TTC549 (cell line): ENCODE measurements around the gene PDZRN3.

Source experiments
- FAIRE-seq: peaks from 2 replicates; lab custom pipeline; 2012; peaks lifted over from hg19 to GRCh38; lab: Jason Lieb, UNC

Gene PDZRN3

GRCh38 chr3:73555076-73555475, 69.7 kb downstream of the PDZRN3 start:
- FAIRE-seq = no peak

DNA sequence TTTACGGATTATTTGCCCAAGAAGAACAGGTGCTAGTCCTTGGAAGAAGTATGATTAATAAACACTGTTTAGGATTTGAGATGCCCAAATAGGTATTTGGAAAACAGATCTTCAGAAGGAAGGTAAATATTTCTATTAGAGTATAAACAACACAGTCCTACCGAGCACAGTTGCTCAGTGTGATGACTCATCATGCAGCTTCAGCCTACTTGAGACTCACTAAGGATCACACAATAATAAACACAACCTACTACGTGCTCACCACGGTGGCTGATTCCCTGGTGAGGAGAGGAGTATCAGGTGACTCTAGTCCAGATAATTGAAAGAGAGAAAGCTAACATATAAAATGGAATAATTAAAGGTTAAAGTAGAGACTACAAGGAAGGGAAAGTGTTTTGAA, 72.0 kb downstream of the PDZRN3 start:
- FAIRE-seq = no peak

DNA sequence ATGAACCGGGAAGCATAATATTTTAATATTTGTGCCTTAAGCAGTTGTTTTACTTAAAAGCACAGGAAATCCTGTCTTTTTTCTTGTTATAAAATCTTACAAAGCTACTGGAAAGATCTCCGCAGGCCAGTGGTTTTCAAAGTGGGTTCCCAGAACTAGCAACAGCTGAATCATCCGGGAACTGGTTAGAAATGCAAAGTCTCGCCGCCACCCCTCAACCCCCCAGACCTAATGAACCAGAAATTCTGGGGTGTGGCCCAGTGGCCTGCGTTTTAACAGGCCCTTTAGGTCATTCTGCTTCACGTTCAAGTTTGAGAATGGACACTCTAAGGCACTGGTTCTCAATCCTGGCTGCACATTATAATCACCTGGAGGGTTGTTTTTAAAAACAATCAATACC, 74.7 kb downstream of the PDZRN3 start:
- FAIRE-seq = no peak

- FAIRE-seq = no peak
Measured at GRCh38 chr3:73549051-73549600, 75.6 kb downstream of the PDZRN3 start.

- FAIRE-seq = no peak
Measured at GRCh38 chr3:73548436-73548835, 76.3 kb downstream of the PDZRN3 start.

GRCh38 chr3:73547427-73548248, 77.1 kb downstream of the PDZRN3 start:
- FAIRE-seq = no peak

GRCh38 chr3:73546961-73547360, 77.8 kb downstream of the PDZRN3 start:
- no peak for FAIRE-seq

DNA sequence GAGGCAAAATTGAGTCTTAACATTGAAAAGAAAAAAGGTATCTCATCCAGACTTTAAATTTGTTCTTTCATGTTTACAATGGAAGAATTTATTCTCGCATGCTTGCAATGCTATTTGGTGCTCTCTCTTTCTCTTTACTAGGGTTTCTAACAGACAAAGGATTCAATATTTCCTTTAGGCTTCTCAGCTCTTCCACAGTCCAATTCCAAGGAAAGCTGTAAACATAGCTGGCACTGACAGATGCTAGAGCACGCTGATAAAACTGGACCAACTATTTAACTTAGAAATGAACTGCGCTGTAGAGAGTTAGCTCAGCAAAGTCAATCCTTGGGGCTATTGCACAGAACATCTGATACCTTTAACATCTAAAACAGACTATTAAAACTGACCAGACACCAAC, 81.3 kb downstream of the PDZRN3 start:
- no peak for FAIRE-seq

DNA sequence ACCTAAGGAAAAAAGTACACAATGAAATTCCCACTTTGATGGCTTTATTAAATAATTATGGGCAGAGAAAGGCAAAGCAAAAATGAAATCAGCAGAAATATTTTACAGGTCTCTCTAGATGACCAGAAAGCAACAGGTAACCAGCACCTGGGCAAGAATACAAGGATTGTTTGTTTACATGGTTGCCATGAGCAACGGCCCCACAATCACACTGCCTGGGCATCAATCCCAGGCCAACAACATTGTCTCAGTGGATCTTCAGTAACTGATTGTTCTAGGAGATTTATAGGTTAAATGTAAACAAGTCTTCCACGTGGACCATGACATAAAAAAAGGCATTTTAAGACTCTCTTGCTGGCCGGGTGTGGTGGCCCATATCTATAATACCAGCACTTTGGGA, 82.6 kb downstream of the PDZRN3 start:
- FAIRE-seq = no peak

DNA sequence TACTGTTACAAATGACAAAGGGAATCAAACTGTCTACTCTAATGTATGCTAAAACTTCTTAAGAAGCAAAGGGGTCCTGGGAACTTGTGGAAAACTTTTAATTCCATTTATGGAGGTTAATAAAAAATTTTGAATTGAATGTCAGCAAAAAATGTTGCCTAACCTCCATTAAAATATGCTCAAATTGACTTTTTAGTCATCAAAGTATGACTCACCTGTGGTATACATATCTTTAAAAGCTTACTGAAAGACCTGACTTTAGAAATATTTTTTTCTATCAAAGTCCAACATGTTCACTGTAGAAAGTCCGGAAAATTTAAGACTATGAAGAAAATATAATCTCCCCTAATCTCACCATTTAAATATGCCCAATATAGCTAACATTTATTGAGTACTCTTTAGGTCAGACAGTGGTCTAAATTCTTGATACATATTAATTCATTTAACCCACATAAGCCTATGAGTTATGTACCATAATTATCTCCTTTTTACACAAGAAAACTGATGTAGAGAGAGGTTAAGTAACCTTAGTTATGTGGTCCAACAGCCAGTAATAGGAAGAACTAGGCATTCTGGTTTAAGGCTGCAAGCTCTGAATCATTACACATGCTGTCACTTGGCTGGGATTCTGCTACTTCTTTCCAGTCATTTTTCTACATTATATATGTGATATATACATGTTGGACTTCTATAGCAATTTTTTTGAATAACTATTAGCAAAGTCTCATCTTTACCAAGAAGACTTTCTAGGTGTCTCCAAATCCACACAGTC, 83.6 kb downstream of the PDZRN3 start:
- no peak for FAIRE-seq

DNA sequence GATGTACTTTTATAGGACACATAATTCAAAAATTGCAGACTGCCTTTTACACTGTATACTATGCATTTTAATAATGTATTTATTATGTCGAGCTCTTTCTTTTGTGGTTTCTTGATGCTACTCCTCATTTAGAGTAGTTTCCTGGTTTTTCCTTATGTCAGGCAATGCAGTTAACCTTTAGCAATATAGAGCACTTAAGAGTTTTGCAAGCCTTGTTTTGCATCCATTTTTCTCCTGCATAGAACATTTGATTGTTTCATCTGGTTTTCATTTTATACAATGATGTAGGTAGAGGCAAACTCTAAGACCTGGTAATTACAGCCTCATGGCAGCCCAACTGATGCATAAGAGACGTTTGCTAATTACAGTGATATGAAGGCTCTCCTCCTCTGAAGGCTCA, 86.3 kb downstream of the PDZRN3 start:
- no peak for FAIRE-seq

DNA sequence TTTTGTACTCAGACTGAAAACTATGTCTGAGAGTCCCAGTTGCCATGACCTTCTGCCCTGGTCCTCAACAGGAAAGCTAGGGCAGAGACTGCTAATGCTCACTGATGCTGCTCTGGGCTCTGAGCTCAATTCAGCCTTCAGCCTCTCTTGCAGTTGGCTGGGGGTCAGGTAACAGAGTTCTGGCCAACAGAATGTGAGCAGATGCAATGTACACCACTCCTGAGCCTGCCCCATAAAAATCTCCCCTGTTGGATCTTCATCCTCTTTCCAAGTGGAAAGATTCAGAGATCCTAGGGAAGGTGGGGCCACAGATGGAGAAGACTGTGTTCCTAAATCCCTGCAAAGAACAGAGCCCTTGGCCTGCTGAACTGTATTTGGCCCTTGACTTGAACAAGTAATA, 87.8 kb downstream of the PDZRN3 start:
- no peak for FAIRE-seq

DNA sequence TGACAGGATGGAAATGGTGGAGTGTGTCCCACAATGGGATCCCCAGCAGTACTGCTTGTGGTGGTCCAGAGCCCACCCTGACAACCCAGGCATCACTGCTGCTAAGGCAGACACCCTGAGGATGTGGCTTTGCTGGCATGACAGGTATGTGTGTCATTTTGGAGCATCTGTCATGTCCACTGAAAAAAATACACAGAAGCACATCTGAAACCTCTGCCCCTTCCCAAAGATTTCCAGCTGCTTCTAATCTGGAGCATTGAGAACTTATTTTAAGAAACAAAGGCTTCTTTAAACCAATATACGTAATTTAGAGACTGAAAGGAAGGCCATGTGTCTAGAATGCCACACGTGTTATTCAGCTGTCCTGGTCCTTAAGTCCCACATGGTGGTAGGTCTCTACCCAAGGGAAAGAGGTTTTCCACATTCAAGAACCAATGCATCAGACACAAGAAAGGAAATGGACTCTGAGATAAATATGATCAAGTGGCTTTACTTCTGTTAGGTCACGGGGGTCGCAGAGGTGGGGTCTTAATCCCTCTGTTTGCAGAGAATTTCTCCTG, 88.3 kb downstream of the PDZRN3 start:
- FAIRE-seq = no peak

DNA sequence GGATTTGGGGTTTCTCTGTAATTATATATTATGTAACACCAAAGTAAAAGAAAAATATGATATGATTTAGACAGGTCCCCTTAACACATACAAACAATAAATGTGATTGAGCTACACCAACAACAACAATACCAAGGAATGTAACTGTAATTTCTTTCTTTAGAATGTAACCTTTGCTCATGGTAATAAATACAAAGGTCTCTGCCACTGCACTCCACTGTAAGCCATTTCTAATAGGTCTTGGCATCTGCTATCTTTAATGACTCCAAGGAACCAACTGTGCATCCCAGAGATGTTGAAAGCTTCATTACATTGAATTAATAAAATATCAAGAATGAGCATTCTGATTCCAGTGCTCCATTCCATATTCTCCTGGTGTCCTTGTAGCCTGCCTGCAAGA, 88.8 kb downstream of the PDZRN3 start:
- no peak for FAIRE-seq

GRCh38 chr3:73535137-73535536, 89.6 kb downstream of the PDZRN3 start:
- no peak for FAIRE-seq

DNA sequence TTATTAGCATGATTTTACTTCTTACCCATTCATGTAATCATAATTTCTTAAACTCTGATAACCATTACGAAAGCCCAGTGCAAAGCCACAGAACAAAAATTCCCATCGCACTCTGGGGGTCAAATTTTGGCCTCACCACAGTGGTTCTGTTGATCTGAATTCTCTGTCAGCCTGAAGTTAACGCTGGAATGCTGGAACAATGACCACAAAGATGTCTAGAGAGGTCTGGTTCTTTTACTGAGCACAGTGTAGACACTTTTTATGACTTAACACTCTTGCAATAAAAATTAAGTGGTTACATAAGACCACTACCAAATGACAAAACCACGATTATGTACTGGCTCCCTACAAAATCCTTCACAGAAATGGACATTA, 94.7 kb downstream of the PDZRN3 start:
- no peak for FAIRE-seq

DNA sequence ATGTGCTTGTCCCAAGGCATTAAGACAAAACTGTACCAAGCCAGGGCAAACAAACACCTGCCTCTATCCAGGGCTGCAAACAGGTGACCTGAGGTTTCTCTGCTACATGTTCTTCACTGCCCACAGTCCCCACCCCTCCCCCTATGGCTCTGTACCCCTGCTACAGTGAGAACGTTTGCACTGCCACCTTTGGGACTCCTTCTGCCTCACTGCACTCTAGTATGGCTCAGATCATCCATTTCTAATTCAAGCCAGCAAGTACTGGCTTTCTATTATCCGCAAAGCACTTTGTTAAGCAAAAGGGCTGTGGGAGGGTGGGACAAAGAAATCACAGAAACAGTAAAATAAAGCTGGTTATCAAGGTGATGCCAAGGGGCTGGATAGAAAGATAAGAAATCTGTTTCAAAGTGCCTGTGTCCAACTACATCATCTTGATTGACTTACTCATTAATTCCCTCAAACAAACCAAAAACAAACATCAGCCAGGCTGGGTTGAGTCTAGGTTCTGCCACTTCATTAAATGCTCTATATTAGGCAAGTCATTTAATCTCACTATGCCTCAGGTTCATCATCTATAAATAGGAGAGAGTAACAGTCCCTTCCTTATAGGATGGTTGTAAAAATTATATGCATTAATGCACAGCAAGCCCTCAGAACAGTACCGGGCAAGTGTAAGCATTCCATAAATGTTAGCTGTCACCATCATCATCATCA, 95.3 kb downstream of the PDZRN3 start:
- no peak for FAIRE-seq

GRCh38 chr3:73525591-73525990, 99.2 kb downstream of the PDZRN3 start:
- FAIRE-seq = no peak

DNA sequence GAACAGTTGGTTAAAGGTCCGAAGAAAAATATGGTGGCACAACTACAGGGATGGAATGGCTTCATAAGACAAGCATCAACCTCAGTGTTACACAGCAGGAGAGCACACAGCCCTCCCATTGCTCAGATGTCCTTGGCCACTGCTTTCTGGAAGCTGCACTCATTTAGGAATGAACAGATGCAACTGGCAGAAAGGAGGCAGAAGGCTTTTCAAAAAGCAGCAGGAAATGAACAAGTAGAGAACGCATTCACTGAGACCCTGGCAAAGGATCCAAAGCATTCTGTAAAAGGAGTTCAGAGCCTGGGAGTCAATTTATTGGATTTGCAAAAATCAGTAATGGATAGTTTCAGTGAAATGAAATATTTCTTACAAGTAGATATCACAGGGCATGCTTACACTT, 101.1 kb downstream of the PDZRN3 start:
- FAIRE-seq = no peak

DNA sequence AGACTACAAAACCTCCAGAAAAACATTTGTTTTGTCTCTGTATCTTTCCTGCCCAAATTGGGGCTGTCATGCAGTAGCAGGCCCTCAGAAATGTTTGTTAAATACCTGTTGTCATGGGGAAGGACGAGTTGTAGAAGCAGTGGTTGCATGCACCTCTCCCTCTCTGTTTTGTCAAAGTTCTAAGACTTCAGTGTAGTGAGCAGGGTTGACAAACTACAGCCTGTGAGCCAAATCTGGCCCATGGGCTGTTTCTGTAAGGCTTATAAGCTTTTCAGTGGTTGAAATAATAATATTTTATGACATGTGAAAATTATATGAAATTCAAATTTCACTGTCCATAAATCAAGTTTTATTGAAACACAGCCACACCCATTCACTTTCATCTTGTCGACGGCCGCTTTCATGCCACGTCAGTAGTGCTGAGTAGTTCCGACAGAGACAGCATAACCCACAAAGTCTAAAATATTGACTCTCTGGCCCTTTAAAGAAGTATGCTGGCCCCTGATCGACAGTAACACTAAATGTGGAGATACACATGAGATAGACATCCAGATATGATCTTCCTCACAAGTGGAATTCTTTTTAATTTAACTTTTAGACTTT, 102.9 kb downstream of the PDZRN3 start:
- FAIRE-seq = no peak

DNA sequence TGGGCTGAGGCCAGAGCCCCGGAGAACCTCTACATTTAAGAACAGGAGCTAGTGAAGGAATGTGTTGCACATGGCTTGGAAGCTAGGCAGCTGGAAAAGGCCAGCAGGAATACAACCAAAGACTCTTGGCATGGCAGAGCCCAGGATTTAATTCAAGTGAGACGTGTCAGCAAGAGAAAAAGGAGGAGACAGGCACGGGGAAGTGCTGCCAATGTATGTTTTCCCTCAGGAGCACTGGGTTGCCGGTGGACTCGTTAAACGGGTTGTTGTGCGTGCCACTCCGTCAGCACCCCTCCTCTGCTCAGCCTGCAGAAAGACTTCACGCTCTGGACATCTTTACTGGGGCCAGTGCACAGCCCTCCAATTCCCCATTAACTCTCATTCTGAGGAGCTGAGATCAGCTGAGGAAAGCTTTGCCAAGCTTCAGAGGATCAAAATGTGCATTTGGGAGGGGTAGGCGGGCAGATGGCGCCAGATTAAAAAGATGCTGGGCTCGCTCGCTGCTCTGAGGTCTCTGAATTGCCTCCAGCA, 103.7 kb downstream of the PDZRN3 start:
- FAIRE-seq = no peak

DNA sequence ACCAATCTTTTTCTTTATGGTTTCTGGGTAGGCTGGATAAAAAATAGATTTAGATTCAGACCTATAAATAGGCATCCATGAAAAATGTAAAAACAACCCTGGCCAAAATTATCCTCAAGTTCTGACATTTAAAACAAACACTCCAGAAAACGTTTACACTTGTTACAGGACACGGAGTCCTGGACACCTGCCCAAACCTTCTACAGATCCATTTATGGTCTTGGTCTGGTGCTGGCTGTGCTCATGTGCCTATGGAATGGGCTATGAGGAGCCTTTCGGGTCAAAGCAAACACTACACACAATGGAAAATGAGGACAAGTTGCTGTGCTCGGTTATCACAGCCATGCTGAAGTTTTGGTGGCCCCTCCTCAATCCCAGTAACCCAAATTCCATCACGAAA, 108.1 kb downstream of the PDZRN3 start:
- no peak for FAIRE-seq
